Glomerular endothelial cell (primary cell): ENCODE results near the gene SUMO1. TPM values are rescaled to one million over a fixed set of nuclear protein-coding genes. Genes with fewer than 3 reads are reported as not detected.
"Not testable (repeated sequence)": the region's sequence is repeated elsewhere in the genome, so short reads cannot be mapped to it uniquely, and the experiment has no call there.

Experiments
- DNase-seq: peaks from one replicate; pipeline ENCODE4 v3.0.0-alpha.2; 2011; ENCODE audit warnings: low read depth, low spot score; ENCODE audit errors: extremely low read depth
- total RNA-seq: library from RNA; depleted of rRNA; stranded (reverse); fragments of >200 nt; gene quantifications from 2 replicates; pipeline ENCODE4 v1.2.3, GENCODE V29; 2015

SUMO1 gene
- 76.8 and 94.7 TPM in 2 replicates for total RNA-seq

- DNase-seq: no peak
These were observed at the start of gene SUMO1 for GRCh38 chr2:202238234-202239197. SUMO1 (minus strand) TSS chr2:202238597; CDS start chr2:202238451, 146 bp downstream.

DNA sequence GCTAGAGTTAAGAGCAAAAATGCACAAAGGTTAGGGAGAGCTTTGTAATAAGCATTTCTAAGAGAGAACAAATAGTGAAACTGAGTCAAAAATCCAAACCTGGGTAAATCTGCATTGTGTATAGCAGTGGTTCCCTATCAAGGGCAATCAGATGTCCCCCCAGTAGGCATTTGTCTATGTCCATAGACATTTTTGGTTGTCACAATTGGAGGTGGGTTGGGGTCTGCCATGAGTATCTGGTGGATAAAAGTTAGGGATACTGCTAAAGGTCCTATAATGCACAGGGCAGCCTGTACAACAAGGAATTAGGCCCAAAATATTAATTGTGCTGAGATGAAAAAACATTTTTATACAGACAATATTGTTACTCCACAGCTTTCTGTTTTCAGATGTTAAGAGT lies 48.2 kb upstream of the SUMO1 start:
- no peak for DNase-seq

DNA sequence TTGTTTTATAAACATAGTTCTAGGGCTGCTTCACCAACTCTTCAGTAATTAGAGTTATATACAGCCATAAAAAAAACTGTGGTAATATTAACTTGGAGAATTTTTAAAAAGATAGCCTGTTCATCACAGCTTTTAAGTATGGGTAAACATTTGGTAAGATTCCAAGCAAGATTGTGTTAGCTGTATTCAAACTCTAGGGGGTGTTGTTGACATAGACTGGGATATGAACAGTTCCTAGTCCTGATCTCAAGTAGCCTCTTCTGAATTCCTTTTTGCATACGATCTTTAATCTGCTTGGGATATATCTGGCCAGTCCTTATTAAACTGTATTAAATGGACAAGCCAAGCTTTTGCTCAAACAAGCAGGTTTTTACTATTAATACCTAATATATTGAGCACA lies 40.5 kb upstream of the SUMO1 start:
- DNase-seq: peak; percentile 75

DNA sequence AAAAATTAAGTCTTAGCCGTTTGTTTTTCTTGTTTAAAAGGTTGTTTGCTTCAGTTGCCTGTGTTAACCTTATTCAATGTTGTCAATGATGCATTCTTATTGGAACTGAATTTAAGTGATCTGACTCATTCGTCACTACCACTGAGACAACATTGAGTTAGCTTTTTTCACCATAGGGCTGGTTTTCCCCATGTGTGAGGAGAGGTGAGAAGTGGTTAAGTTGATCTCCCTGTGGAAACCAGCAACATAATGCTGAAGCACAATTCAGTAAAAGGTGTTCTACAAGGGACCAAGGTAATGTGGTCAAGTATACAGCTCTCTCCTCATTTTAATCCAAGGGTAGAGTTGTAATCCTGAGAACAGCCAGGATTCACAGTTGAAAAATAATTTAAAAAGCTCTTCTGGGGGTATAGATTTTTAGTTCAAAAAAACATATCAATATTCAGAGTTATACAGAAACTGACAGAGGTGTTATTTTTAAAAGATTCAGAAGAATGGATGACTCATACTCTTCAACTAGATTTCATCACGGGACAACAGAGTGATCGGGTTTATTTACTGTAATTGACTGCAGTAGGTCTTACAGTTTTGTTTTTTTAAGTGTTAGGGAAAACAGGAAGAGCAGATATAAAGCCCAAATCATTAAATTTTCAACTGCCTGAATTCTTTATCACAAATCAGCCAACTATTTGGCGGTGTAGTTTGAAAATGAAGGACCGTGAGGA lies 39.8 kb upstream of the SUMO1 start:
- DNase-seq: peak; percentile 56

- DNase-seq: not testable (repeated sequence)
These were observed 37.8 kb upstream of the SUMO1 start for GRCh38 chr2:202276078-202276720.

GRCh38 chr2:202270487-202270886 lies 32.1 kb upstream of the SUMO1 start:
- DNase-seq: no peak

DNA sequence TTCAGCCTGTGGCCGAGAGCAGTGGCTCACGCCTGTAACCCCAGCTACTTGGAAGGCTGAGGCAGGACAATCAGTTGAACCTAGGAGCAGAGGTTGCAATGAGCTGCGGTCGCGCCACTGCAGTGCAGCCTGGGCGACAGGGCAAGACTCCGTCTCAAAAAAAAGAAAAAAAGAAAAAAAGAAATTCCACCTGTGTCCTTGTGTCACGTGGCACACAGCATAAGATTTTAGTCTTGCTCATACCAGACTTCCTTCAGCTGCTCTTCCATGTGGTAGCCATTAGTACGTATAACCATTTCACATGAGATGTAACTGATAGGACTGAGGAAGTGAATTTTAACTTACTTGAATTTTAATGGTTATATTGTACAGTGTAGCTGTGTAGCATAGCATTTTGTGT lies 31.2 kb upstream of the SUMO1 start:
- no peak for DNase-seq

DNA sequence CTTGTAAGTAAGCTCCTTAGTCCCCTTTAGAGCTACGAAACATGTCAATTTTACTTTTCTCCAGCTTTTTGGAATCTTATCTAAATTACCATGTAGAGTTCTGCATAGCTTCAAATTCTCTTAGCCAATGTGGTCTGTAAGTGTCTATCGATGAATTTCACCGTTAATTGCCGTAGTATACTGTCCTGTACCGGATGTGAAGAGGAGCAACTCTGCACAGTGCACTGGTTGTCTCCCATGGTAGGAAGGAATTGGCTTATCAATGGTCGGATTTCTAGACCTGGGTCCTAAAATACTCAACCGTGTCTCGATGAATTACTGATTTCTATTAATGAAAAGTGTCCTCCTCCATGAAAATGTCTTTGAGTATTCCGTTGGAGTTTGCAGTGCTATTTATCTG lies 29.1 kb upstream of the SUMO1 start:
- DNase-seq: no peak

DNA sequence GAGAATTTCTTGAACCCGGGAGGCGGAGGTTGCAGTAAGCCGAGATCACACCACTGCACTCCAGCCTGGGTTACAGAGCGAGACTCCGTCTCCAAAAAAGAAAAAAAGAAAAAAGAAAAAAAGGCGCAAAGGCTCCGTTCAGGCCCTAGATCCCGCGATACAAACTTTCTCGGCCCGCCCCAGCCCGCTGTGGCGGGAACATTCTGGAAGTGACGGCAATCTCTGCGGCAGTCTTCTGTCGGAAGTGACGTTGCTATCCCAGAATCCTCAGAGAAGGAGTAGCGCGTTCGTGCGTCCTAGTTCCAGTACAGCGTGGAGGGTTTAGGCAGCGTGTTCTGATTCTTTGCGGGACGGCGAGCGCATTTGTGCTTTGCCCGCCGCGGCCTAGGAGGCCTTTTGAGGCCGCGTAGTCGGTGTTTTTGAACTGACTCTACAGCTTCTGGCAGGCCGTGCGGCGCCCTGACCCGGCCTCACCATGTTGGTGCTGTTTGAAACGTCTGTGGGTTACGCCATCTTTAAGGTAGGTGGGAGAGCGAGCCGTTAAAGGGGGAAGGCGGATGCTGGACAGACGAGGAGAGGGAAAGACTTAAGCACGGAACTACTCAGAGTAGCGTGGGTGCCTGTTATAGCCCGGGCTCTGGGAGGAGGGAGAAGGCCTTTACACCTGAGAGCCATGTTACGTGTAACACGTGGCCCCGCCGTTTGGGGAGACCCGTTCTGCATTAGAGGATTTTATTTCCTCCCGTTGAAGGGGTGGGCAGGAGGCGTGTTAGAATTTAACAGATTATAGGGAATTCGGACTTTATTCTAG lies 27.3 kb upstream of the SUMO1 start, which contains the start of gene NOP58:
Gene NOP58, plus strand, starts transcription at position 297 of the 811 bp plus-strand sequence. Its CDS starts 179 bp downstream, at position 476.
- DNase-seq: peak; percentile 90

DNA sequence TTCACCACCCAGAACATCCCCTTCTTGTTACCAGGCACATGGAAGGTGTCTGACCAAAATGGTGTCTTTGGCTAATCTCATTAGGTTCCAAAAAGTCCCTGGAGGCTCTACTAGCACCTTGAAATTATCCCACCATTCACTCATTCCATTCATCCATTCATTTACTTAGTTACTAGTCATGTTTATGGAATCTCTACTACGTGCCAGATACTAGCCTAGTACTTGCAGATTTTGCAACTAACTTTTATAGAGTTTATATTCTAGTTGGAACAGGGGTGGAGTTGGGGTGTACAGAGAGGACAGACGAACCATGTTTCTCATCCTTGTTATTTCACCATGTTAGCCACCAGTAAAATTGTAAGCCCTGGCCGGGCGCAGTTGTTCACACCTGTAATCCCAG lies 23.1 kb upstream of the SUMO1 start:
- no peak for DNase-seq

DNA sequence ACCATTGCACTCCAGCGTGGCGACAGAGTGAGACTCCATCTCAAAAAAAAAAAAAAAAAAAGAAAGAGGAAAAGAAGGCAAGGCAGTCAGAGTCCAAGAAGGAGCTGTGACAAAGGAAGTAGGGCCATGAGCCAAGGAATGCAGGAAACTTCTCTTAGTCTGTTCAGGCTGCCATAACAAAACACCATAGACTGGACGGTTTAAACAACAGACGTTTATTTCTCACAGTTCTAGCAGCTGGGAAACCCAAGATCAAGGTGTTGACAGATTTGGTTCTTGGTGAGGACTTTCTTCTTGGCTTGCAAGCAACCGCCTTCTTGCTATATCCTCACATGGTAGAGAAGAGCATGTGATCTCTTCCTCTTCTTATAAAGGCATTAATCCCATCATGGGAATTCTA lies 13.1 kb upstream of the SUMO1 start:
- DNase-seq: no peak

GRCh38 chr2:202249521-202250253 lies 11.3 kb upstream of the SUMO1 start:
- no peak for DNase-seq

DNA sequence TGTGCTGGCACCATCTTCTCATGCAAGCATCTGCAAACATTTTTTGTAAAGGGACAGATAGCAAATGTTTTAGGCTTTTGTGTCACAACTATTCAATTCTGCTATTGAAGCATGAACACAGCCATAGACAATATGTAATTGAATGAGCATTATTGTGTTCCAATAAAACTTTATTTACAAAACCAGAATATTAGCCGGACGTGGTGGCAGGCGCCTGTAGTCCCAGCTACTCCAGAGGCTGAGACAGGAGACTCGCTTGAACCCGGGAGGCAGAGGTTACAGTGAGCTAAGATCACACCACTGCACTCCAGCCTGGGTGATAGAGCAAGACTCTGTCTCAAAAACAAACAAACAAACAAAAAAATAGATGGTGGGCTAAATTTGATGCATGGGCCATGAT lies 9.3 kb upstream of the SUMO1 start:
- not testable (repeated sequence) for DNase-seq

GRCh38 chr2:202237787-202238233 lies 587 bp downstream of the SUMO1 start:
- no peak for DNase-seq

DNA sequence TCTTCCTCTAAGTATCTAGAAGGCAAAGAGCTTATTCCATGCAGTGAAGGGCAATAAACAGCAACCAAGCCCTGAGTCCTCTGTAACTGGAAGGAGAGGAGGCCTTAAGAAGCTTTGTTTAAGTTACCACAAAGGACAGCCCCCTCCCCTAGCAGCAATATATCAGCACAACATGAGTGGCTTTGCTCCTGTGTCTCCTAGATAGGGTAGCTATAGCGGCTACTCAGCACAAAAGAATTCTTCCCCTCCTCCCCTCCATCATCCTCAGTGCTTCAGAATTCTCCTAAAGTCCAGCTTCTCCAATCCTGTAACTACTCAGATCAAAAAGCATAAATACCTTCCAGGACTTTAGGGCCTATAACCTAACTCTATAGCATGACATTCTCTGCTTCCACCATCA lies 16.5 kb downstream of the SUMO1 start:
- no peak for DNase-seq

GRCh38 chr2:202215179-202215578 lies 23.2 kb downstream of the SUMO1 start:
- no peak for DNase-seq

- DNase-seq: no peak
These were observed 29.9 kb downstream of the SUMO1 start for GRCh38 chr2:202208526-202208925.

DNA sequence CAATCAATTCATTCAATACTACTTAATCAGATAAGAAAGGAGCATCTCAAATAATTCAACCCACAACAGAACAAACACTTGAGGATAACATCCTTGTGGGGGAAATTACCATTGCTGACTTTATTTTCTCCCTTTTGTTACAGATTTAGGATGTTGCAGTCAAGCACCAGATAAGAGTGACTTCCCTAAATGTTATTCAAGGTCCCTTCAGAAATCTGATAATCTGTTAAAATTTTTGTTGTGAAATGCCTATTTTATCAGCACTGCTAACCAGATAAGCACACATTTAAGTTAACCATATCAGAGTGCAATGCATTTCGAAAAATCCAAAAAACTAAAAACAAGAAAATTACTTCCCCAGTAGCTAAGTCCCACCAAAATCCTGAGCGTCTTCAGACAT lies 33.5 kb downstream of the SUMO1 start:
- DNase-seq: no peak

DNA sequence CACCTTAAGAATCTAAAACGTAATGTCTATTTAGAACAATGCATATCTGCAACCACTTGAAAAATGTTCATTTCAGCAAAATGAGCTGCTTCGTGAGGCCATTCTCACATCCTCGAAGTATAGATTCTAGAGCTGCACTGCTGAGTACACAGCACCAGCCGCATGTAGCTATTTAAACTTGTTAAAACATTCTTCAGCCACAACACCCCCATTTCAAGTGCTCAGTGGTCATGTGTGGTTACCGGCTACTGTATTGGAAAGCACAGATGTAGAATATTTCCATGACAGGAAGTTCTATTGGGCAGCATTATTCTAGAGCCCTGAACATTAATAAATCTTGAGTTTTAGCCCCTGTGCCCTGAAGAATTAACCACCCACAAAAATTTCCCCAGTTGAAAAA lies 35.0 kb downstream of the SUMO1 start:
- no peak for DNase-seq
